HepG2 (cell line): ENCODE measurements around the gene TMBIM1. TPM values are rescaled to one million over a fixed set of nuclear protein-coding genes. Genes with fewer than 3 reads are reported as not detected.

Experiments
- AGO2 ChIP-seq: fragments of 200-400 bp; formaldehyde crosslinking; optimal IDR thresholded peaks from 2 replicates; pipeline ENCODE3; 2017; ENCODE audit warnings: mild to moderate bottlenecking, low read depth, low read length, moderate library complexity
- ARNTL ChIP-seq: sonication (generic); formaldehyde crosslinking; IDR thresholded peaks from 2 replicates; pipeline ENCODE4 v1.4.0; 2020; ENCODE audit warnings: mild to moderate bottlenecking, missing genetic modification reagents
- FOXC1 ChIP-seq: sonication (generic); formaldehyde crosslinking; IDR thresholded peaks from 2 replicates; pipeline ENCODE4 v1.8.0; 2022; ENCODE audit warnings: mild to moderate bottlenecking, missing genetic modification reagents, borderline replicate concordance
- GABPA ChIP-seq, 2 experiments: IDR thresholded peaks; 2 replicates each; pipeline ENCODE4 v1.6.1; 2011 to 2016; ENCODE audit warnings: low read depth in 2 of 2, low read length in 1 of 2, missing biosample characterization in 1 of 2, missing genetic modification characterization in 1 of 2
- GPN1 ChIP-seq: sonication (generic); formaldehyde crosslinking; IDR thresholded peaks from 2 replicates; pipeline ENCODE4 v1.5.1; 2020; ENCODE audit warnings: missing genetic modification reagents, borderline replicate concordance
- GTF2F1 ChIP-seq: fragments of 150-350 bp; IDR thresholded peaks from 2 replicates; pipeline ENCODE4 v1.6.1; 2014; ENCODE audit warnings: low read length
- MTA1 ChIP-seq: sonication (generic); formaldehyde crosslinking; IDR thresholded peaks from 2 replicates; pipeline ENCODE4 v1.4.0; 2020; ENCODE audit warnings: missing genetic modification reagents, mild to moderate bottlenecking, borderline replicate concordance
- NCOA2 ChIP-seq: sonication (generic); formaldehyde crosslinking; IDR thresholded peaks from 2 replicates; pipeline ENCODE4 v1.8.0; 2022; ENCODE audit warnings: inconsistent platforms
- RFX3 ChIP-seq: IDR thresholded peaks from 2 replicates; pipeline ENCODE4 v1.6.1; 2016; ENCODE audit warnings: missing biosample characterization, missing genetic modification reagents
- TARDBP ChIP-seq: sonication (generic); formaldehyde crosslinking; IDR thresholded peaks from 2 replicates; pipeline ENCODE4 v1.8.0; 2022; ENCODE audit warnings: mild to moderate bottlenecking, missing genetic modification reagents
- ZFP37 ChIP-seq: sonication (generic); formaldehyde crosslinking; IDR thresholded peaks from 2 replicates; pipeline ENCODE4 v1.4.0; 2020; ENCODE audit warnings: missing genetic modification reagents, borderline replicate concordance
- ZNF124 ChIP-seq: sonication (generic); formaldehyde crosslinking; IDR thresholded peaks from 2 replicates; pipeline ENCODE4 v1.4.0; 2020; ENCODE audit warnings: missing genetic modification reagents
- ZNF605 ChIP-seq: sonication (generic); formaldehyde crosslinking; IDR thresholded peaks from 2 replicates; pipeline ENCODE4 v1.8.0; 2022; ENCODE audit warnings: mild to moderate bottlenecking, missing genetic modification reagents
- polyA plus RNA-seq, 8 experiments: library from polyadenylated mRNA; depleted of rRNA in 3 of 8; stranded (reverse) in 7 of 8; unstranded in 1 of 8; fragments of >200 nt; fragmentation: Illumina TruSeq in 4 of 8; extraction: Trizol in 4 of 8; gene quantifications; 2 replicates each; pipeline versions ENCODE4 v1.2.1 to v1.2.3, GENCODE V29; 2011 to 2016; ENCODE audit warnings: low read depth in 4 of 8, missing spikeins in 1 of 8, mixed read lengths in 1 of 8; ENCODE audit not compliant: insufficient read depth in 1 of 8
- total RNA-seq, 5 experiments: library from RNA; depleted of rRNA; stranded (reverse); fragments of >200 nt; fragmentation: Illumina TruSeq; extraction: Trizol; gene quantifications; 2 replicates each; pipeline ENCODE4 v1.2.3, GENCODE V29; 2016; ENCODE audit warnings: low read depth in 1 of 5
- TF ChIP-seq, protein P1 (sequence below): sonication (generic); formaldehyde crosslinking; IDR thresholded peaks from 2 replicates; pipeline ENCODE4 v1.5.0; 2020; ENCODE audit warnings: mild to moderate bottlenecking, missing genetic modification reagents, moderate library complexity
- TF ChIP-seq, protein P2 (sequence below): sonication (generic); formaldehyde crosslinking; IDR thresholded peaks from 2 replicates; pipeline ENCODE4 v1.9.0; 2021; ENCODE audit warnings: missing genetic modification reagents, mild to moderate bottlenecking, borderline replicate concordance
- TF ChIP-seq, protein P3 (sequence below): conservative IDR thresholded peaks from 2 replicates; pipeline ENCODE4 v1.6.1; 2018; ENCODE audit warnings: missing genetic modification reagents
- TF ChIP-seq, protein P4 (sequence below): sonication (generic); formaldehyde crosslinking; conservative IDR thresholded peaks from 2 replicates; pipeline ENCODE4 v1.8.0; 2022; ENCODE audit warnings: mild to moderate bottlenecking, moderate library complexity, missing genetic modification reagents

The TMBIM1 gene
- total and polyA plus RNA-seq, 2 of the 13 experiments (the other 11 are each of a cell fraction or from before 2014, with no cell fraction given) = 127 to 139 TPM

DNA sequence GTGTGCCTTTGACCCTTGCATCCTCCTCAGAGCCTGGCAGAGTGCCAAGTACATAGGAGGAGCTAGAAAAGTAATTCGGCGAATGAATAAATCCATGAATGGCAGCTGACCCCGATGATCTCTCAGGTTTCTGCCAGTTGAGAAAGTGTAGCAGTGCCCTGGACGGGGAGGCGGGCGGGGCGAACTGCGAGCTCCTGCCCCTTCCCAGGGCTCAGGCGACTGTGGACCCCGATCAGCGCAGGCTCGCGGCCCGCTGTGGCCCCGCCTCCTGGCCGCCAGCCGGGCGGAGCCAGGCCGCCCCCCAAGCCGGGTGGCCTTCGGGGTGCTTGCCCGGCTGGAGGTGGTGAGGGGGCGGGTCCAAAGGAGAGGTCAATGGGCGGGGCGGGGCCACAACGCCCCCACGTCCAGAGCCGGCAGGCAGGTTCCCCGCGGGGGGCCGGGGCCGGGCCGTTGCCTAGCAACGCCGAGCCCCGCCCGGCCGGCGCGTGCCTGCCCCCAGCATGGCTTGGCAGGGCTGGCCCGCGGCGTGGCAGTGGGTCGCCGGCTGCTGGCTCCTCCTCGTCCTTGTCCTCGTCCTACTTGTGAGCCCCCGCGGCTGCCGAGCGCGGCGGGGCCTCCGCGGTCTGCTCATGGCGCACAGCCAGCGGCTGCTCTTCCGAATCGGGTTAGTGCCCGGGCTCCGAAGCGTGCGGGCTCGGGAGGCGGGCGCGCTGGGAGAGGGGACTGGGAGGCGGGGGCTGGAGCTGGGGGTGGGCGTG, 30.6 kb upstream of the TMBIM1 start (continued):
- no peak for TF ChIP-seq GABPA (IDR thresholded peaks at IDR 0.05; ENCODE audit: low read depth, low read length)
- TF ChIP-seq GABPA (CRISPR knock-in tag; IDR thresholded peaks at IDR 0.05; ENCODE audit: low read depth) = no peak
- TF ChIP-seq, protein P1, sequence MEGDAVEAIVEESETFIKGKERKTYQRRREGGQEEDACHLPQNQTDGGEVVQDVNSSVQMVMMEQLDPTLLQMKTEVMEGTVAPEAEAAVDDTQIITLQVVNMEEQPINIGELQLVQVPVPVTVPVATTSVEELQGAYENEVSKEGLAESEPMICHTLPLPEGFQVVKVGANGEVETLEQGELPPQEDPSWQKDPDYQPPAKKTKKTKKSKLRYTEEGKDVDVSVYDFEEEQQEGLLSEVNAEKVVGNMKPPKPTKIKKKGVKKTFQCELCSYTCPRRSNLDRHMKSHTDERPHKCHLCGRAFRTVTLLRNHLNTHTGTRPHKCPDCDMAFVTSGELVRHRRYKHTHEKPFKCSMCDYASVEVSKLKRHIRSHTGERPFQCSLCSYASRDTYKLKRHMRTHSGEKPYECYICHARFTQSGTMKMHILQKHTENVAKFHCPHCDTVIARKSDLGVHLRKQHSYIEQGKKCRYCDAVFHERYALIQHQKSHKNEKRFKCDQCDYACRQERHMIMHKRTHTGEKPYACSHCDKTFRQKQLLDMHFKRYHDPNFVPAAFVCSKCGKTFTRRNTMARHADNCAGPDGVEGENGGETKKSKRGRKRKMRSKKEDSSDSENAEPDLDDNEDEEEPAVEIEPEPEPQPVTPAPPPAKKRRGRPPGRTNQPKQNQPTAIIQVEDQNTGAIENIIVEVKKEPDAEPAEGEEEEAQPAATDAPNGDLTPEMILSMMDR (CRISPR knock-in tag) = peak; percentile 32
- no peak for TF ChIP-seq GPN1 (CRISPR knock-in tag)
- TF ChIP-seq, protein P2, sequence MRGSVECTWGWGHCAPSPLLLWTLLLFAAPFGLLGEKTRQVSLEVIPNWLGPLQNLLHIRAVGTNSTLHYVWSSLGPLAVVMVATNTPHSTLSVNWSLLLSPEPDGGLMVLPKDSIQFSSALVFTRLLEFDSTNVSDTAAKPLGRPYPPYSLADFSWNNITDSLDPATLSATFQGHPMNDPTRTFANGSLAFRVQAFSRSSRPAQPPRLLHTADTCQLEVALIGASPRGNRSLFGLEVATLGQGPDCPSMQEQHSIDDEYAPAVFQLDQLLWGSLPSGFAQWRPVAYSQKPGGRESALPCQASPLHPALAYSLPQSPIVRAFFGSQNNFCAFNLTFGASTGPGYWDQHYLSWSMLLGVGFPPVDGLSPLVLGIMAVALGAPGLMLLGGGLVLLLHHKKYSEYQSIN (CRISPR knock-in tag) = no peak
- TF ChIP-seq ZNF124 (CRISPR knock-in tag) = no peak
- TF ChIP-seq ARNTL (CRISPR knock-in tag) = no peak
- no peak for TF ChIP-seq ZFP37 (CRISPR knock-in tag)
- TF ChIP-seq NCOA2 (CRISPR knock-in tag) = no peak; the same call in 1 of the 2 replicates
- TF ChIP-seq RFX3 (CRISPR knock-in tag) = peak; percentile 50
- no peak; the same call in 1 of the 2 replicates for TF ChIP-seq ZNF605 (CRISPR knock-in tag)
- TF ChIP-seq, protein P3, sequence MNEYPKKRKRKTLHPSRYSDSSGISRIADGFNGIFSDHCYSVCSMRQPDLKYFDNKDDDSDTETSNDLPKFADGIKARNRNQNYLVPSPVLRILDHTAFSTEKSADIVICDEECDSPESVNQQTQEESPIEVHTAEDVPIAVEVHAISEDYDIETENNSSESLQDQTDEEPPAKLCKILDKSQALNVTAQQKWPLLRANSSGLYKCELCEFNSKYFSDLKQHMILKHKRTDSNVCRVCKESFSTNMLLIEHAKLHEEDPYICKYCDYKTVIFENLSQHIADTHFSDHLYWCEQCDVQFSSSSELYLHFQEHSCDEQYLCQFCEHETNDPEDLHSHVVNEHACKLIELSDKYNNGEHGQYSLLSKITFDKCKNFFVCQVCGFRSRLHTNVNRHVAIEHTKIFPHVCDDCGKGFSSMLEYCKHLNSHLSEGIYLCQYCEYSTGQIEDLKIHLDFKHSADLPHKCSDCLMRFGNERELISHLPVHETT (CRISPR knock-in tag) = no peak
- peak; percentile 49 for TF ChIP-seq AGO2
- TF ChIP-seq, protein P4, sequence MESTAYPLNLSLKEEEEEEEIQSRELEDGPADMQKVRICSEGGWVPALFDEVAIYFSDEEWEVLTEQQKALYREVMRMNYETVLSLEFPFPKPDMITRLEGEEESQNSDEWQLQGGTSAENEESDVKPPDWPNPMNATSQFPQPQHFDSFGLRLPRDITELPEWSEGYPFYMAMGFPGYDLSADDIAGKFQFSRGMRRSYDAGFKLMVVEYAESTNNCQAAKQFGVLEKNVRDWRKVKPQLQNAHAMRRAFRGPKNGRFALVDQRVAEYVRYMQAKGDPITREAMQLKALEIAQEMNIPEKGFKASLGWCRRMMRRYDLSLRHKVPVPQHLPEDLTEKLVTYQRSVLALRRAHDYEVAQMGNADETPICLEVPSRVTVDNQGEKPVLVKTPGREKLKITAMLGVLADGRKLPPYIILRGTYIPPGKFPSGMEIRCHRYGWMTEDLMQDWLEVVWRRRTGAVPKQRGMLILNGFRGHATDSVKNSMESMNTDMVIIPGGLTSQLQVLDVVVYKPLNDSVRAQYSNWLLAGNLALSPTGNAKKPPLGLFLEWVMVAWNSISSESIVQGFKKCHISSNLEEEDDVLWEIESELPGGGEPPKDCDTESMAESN (CRISPR knock-in tag) = peak; percentile 79
- peak; percentile 91; the same call in 1 of the 2 replicates for TF ChIP-seq GTF2F1
- no peak; the same call in 1 of the 2 replicates for TF ChIP-seq TARDBP (CRISPR knock-in tag)
- no peak for TF ChIP-seq FOXC1 (CRISPR knock-in tag)
- TF ChIP-seq MTA1 (CRISPR knock-in tag) = no peak; the same call in 1 of the 2 replicates
